ENCODE results near the gene CEP70.
"Not testable (repeated sequence)": the region's sequence is repeated elsewhere in the genome, so short reads cannot be mapped to it uniquely, and the experiment has no call there.

GRCh38 chr3:138601661-138602060 lies 7.6 kb upstream of the CEP70 start:
- not testable (repeated sequence) for TF ChIP-seq POLR2A, CTCF (IDR thresholded peaks at IDR 0.05)
